GM18870 (cell line): ENCODE measurements around the gene ASMT.
"Not testable (repeated sequence)": the region's sequence is repeated elsewhere in the genome, so short reads cannot be mapped to it uniquely, and the experiment has no call there.

ENCODE experiments used
- ATAC-seq: cut with Tn5 transposase; IDR thresholded peaks from one replicate; pipeline ENCODE4 v1.9.1; 2021; ENCODE audit warnings: moderate library complexity; ENCODE audit not compliant: unreplicated experiment

The ASMT gene

GRCh38 chrX:1614927-1615326 is at the start of gene ASMT:
Gene ASMT, plus strand, starts transcription at chrX:1615059. Its CDS starts 141 bp downstream, at chrX:1615200.
- no peak for ATAC-seq

GRCh38 chrX:1574181-1574580 is 40.7 kb upstream of the ASMT start:
- not testable (repeated sequence) for ATAC-seq

GRCh38 chrX:1576201-1576992 is 38.5 kb upstream of the ASMT start:
- ATAC-seq, result no peak

- no peak for ATAC-seq
These were observed 37.0 kb upstream of the ASMT start for GRCh38 chrX:1577845-1578244.

GRCh38 chrX:1578511-1579173 is 36.2 kb upstream of the ASMT start:
- ATAC-seq, result no peak

GRCh38 chrX:1581132-1581531 is 33.7 kb upstream of the ASMT start:
- no peak for ATAC-seq

GRCh38 chrX:1582686-1583437 is 32.0 kb upstream of the ASMT start:
- peak; percentile 88 for ATAC-seq

GRCh38 chrX:1584237-1585011 is 30.4 kb upstream of the ASMT start:
- ATAC-seq, result no peak

- ATAC-seq, result no peak
These were observed 27.7 kb upstream of the ASMT start for GRCh38 chrX:1587161-1587560.

GRCh38 chrX:1589356-1590130 is 25.3 kb upstream of the ASMT start:
- no peak for ATAC-seq

- peak; percentile 73 for ATAC-seq
These were observed 23.6 kb upstream of the ASMT start, which contains the start of gene AKAP17A for GRCh38 chrX:1591102-1591862. Gene AKAP17A, plus strand, starts transcription at chrX:1591604. Its CDS starts 1,859 bp downstream, at chrX:1593463.

- ATAC-seq, result no peak
These were observed 22.9 kb upstream of the ASMT start for GRCh38 chrX:1591863-1592469.

GRCh38 chrX:1592470-1593142 is 22.3 kb upstream of the ASMT start:
- ATAC-seq, result no peak

- ATAC-seq, result no peak
These were observed 21.3 kb upstream of the ASMT start for GRCh38 chrX:1593286-1594271.

- ATAC-seq, result no peak
These were observed 19.2 kb upstream of the ASMT start for GRCh38 chrX:1595711-1596060.

- no peak for ATAC-seq
These were observed 18.0 kb upstream of the ASMT start for GRCh38 chrX:1596676-1597344.
